H1 (cell line): ENCODE measurements around the gene NDUFS3. TPM values are rescaled to one million over a fixed set of nuclear protein-coding genes. Genes with fewer than 3 reads are reported as not detected.

Experiments used
- CTCF ChIA-PET: fragments of 300-600 bp; sonication (Branson Sonifier 250); formaldehyde crosslinking; loops from one replicate; lab custom pipeline; 2021; ENCODE audit not compliant: partially characterized antibody; lab: Charles Lee
- POLR2A ChIA-PET: fragments of 300-600 bp; sonication (Branson Sonifier 250); formaldehyde crosslinking; loops from one replicate; lab custom pipeline; 2021; ENCODE audit warnings: inconsistent platforms; ENCODE audit not compliant: partially characterized antibody; lab: Charles Lee
- DNase-seq, 2 experiments: peaks; one replicate each; pipeline versions ENCODE4 v3.0.0 to v3.0.0-alpha.2; 2010 to 2022; ENCODE audit warnings: low spot score in 2 of 2, low read depth in 1 of 2, mixed read lengths in 1 of 2
- FAIRE-seq: peaks from 2 replicates; lab custom pipeline; 2011; peaks lifted over from hg19 to GRCh38; lab: Jason Lieb, UNC
- H2AFZ ChIP-seq: 2 replicates; pipeline ENCODE4 v1.8.1; 2012; ENCODE audit warnings: low read length, inconsistent platforms
- H2AK5ac ChIP-seq: 2 replicates; pipeline ENCODE4 v1.6.1; 2013; ENCODE audit warnings: low read depth, low read length
- H2BK120ac ChIP-seq: replicated peaks from 2 replicates; pipeline ENCODE3; 2013; ENCODE audit warnings: low read depth, low read length, inconsistent platforms
- H2BK12ac ChIP-seq: 2 replicates; pipeline ENCODE4 v1.6.1; 2013; ENCODE audit warnings: low read depth, low read length
- H2BK15ac ChIP-seq: 2 replicates; pipeline ENCODE4 v1.6.1; 2013; ENCODE audit warnings: low read length
- H2BK20ac ChIP-seq: 2 replicates; pipeline ENCODE4 v1.6.1; 2013; ENCODE audit warnings: low read length
- H2BK5ac ChIP-seq: 2 replicates; pipeline ENCODE4 v1.6.1; 2013; ENCODE audit warnings: low read depth, low read length
- H3K14ac ChIP-seq: 2 replicates; pipeline ENCODE4 v1.6.1; 2013; ENCODE audit warnings: inconsistent platforms; ENCODE audit not compliant: insufficient read length
- H3K18ac ChIP-seq: 2 replicates; pipeline ENCODE4 v1.6.1; 2013; ENCODE audit warnings: low read length; ENCODE audit errors: extremely low read depth
- H3K23ac ChIP-seq: 2 replicates; pipeline ENCODE4 v1.6.1; 2013; ENCODE audit warnings: inconsistent platforms; ENCODE audit not compliant: insufficient read length
- H3K23me2 ChIP-seq: 2 replicates; pipeline ENCODE4 v1.6.1; 2013; ENCODE audit warnings: low read depth, low read length
- H3K27ac ChIP-seq: 2 replicates; pipeline ENCODE4 v1.6.1; 2011; ENCODE audit warnings: low read depth, low read length, inconsistent platforms
- H3K27me3 ChIP-seq, 4 experiments: replicated peaks in 1 of 4; 1 replicate in 1 of 4; 2 replicates in 3 of 4; pipeline versions ENCODE4 v1.6.1 to v1.8.1; 2011 to 2013; ENCODE audit warnings: low read length in 3 of 4, mild to moderate bottlenecking in 3 of 4, inconsistent platforms in 2 of 4, mixed read lengths in 2 of 4, moderate library complexity in 1 of 4; ENCODE audit not compliant: control insufficient read depth in 3 of 4, insufficient read depth in 3 of 4; ENCODE audit errors: extremely low read depth in 1 of 4
- H3K36me3 ChIP-seq, 4 experiments: 2 replicates each; pipeline versions ENCODE4 v1.6.1 to v1.8.1; 2011 to 2013; ENCODE audit warnings: mild to moderate bottlenecking in 4 of 4, low read length in 3 of 4, moderate library complexity in 2 of 4, control low read depth in 1 of 4, inconsistent platforms in 1 of 4; ENCODE audit not compliant: insufficient read depth in 4 of 4, control insufficient read depth in 2 of 4
- H3K4ac ChIP-seq: replicated peaks from 2 replicates; pipeline ENCODE3; 2013; ENCODE audit warnings: low read length, low read depth, mixed read lengths, inconsistent platforms; ENCODE audit not compliant: insufficient read length
- H3K4me1 ChIP-seq, 4 experiments: replicated peaks in 1 of 4; 1 replicate in 1 of 4; 2 replicates in 3 of 4; pipeline versions ENCODE4 v1.6.1 to v1.8.1; 2011 to 2013; ENCODE audit warnings: low read length in 3 of 4, inconsistent platforms in 2 of 4, mixed read lengths in 1 of 4; ENCODE audit not compliant: insufficient read depth in 4 of 4, control insufficient read depth in 3 of 4
- H3K4me2 ChIP-seq, 2 experiments: 2 replicates each; pipeline versions ENCODE4 v1.6.1 to v1.8.1; 2011 to 2013; ENCODE audit warnings: low read depth in 2 of 2, low read length in 2 of 2, control low read depth in 1 of 2, inconsistent platforms in 1 of 2, mild to moderate bottlenecking in 1 of 2; ENCODE audit not compliant: insufficient read depth in 1 of 2
- H3K4me3 ChIP-seq, 4 experiments: fragments of 200-600, 300-600 bp in 1 of 4; sonication (generic), shearing (Covaris generic), sonication (Bioruptor Twin) in 1 of 4; 2 replicates each; pipeline versions ENCODE4 v1.5.1 to v1.8.1; 2011 to 2016; ENCODE audit warnings: low read length in 4 of 4, low read depth in 3 of 4, control low read depth in 2 of 4, inconsistent platforms in 2 of 4, mild to moderate bottlenecking in 2 of 4, mixed read lengths in 1 of 4, moderate library complexity in 1 of 4; ENCODE audit not compliant: insufficient read depth in 2 of 4; ENCODE audit errors: extremely low read depth in 1 of 4
- H3K56ac ChIP-seq: replicated peaks from 2 replicates; pipeline ENCODE3; 2013; ENCODE audit warnings: low read depth, mild to moderate bottlenecking, mixed read lengths, low read length, inconsistent platforms; ENCODE audit not compliant: insufficient read length
- H3K79me1 ChIP-seq: 2 replicates; pipeline ENCODE4 v1.6.1; 2013; ENCODE audit warnings: low read depth, low read length, control low read depth
- H3K79me2 ChIP-seq, 2 experiments: 2 replicates each; pipeline versions ENCODE4 v1.6.1 to v1.8.1; 2012 to 2013; ENCODE audit warnings: low read length in 2 of 2, mild to moderate bottlenecking in 2 of 2, inconsistent platforms in 1 of 2; ENCODE audit not compliant: insufficient read depth in 2 of 2, control insufficient read depth in 1 of 2
- H3K9ac ChIP-seq, 4 experiments: replicated peaks in 1 of 4; 1 replicate in 1 of 4; 2 replicates in 3 of 4; pipeline versions ENCODE4 v1.6.1 to v1.8.1; 2011 to 2013; ENCODE audit warnings: low read depth in 3 of 4, low read length in 3 of 4, control low read depth in 2 of 4, mild to moderate bottlenecking in 2 of 4, moderate library complexity in 2 of 4, inconsistent platforms in 1 of 4; ENCODE audit errors: extremely low read depth in 1 of 4
- H3K9me3 ChIP-seq, 2 experiments: 2 replicates each; pipeline versions ENCODE4 v1.6.1 to v1.8.1; 2012 to 2013; ENCODE audit warnings: mild to moderate bottlenecking in 2 of 2, moderate library complexity in 2 of 2, control low read depth in 1 of 2, inconsistent platforms in 1 of 2, low read depth in 1 of 2, low read length in 1 of 2, mixed read lengths in 1 of 2; ENCODE audit not compliant: insufficient read depth in 2 of 2
- H4K20me1 ChIP-seq, 2 experiments: replicated peaks in 1 of 2; 2 replicates each; pipeline versions ENCODE3 to v1.8.1; 2011 to 2013; ENCODE audit warnings: inconsistent platforms in 2 of 2, low read length in 2 of 2, mild to moderate bottlenecking in 1 of 2; ENCODE audit not compliant: insufficient read depth in 2 of 2, control insufficient read depth in 1 of 2
- H4K5ac ChIP-seq: 2 replicates; pipeline ENCODE4 v1.6.1; 2013; ENCODE audit warnings: low read length, low read depth, mixed read lengths, inconsistent platforms; ENCODE audit not compliant: insufficient read length
- H4K8ac ChIP-seq: 2 replicates; pipeline ENCODE4 v1.8.0; 2013; ENCODE audit warnings: mild to moderate bottlenecking, moderate library complexity, low read length, inconsistent platforms; ENCODE audit not compliant: insufficient read depth; ENCODE audit errors: extremely low read depth
- H4K91ac ChIP-seq: replicated peaks from 2 replicates; pipeline ENCODE3; 2013; ENCODE audit warnings: low read length, mixed read lengths, inconsistent platforms; ENCODE audit not compliant: insufficient read length
- CTBP2 ChIP-seq: IDR thresholded peaks from 2 replicates; pipeline ENCODE4 v1.7.0; 2011; ENCODE audit warnings: borderline replicate concordance, mild to moderate bottlenecking, moderate library complexity, mixed read lengths, low read length; ENCODE audit not compliant: insufficient read depth, insufficient read length
- EZH2 ChIP-seq: fragments of 200-600 bp; sonication (generic); IDR thresholded peaks from 2 replicates; pipeline ENCODE4 v1.7.1; 2012; ENCODE audit warnings: low read depth, mild to moderate bottlenecking, moderate library complexity, low read length, inconsistent platforms; ENCODE audit not compliant: severe bottlenecking
- FOSL1 ChIP-seq: IDR thresholded peaks from 2 replicates; pipeline ENCODE4 v1.6.1; 2011; ENCODE audit warnings: mild to moderate bottlenecking, low read depth, low read length, moderate library complexity; ENCODE audit not compliant: insufficient read depth
- HDAC6 ChIP-seq: IDR thresholded peaks from one replicate; pipeline ENCODE4 v1.7.1; 2012; ENCODE audit warnings: low read depth, mild to moderate bottlenecking, inconsistent platforms, low read length, moderate library complexity
- KDM5A ChIP-seq: fragments of 200-600 bp; IDR thresholded peaks from 2 replicates; pipeline ENCODE4 v1.7.1; 2012; ENCODE audit warnings: mild to moderate bottlenecking, low read length, inconsistent platforms, mixed read lengths
- NRF1 ChIP-seq: IDR thresholded peaks from 2 replicates; pipeline ENCODE4 v1.6.1; 2011; ENCODE audit warnings: mild to moderate bottlenecking, low read depth, low read length, improper control_type of control experiment
- POLR2A ChIP-seq, 2 experiments: IDR thresholded peaks; 1 replicate in 1 of 2; 2 replicates in 1 of 2; pipeline ENCODE4 v1.6.1; 2011; ENCODE audit warnings: low read depth in 2 of 2, low read length in 2 of 2, mild to moderate bottlenecking in 2 of 2; ENCODE audit errors: control extremely low read depth in 1 of 2
- RAD21 ChIP-seq, 2 experiments: IDR thresholded peaks in 1 of 2; conservative IDR thresholded peaks in 1 of 2; 2 replicates each; pipeline ENCODE4 v1.6.1; 2011; ENCODE audit warnings: low read depth in 2 of 2, low read length in 2 of 2, improper control_type of control experiment in 1 of 2, inconsistent platforms in 1 of 2, mild to moderate bottlenecking in 1 of 2, moderate library complexity in 1 of 2
- RFX5 ChIP-seq: IDR thresholded peaks from 2 replicates; pipeline ENCODE4 v1.6.1; 2011; ENCODE audit warnings: low read depth, low read length, improper control_type of control experiment, borderline replicate concordance
- SIN3A ChIP-seq, 2 experiments: IDR thresholded peaks in 1 of 2; conservative IDR thresholded peaks in 1 of 2; 2 replicates each; pipeline ENCODE4 v1.6.1; 2011 to 2012; ENCODE audit warnings: low read length in 2 of 2, improper control_type of control experiment in 1 of 2, low read depth in 1 of 2, mild to moderate bottlenecking in 1 of 2
- SP4 ChIP-seq: IDR thresholded peaks from 2 replicates; pipeline ENCODE4 v1.6.1; 2012; ENCODE audit warnings: low read length, inconsistent platforms
- SRF ChIP-seq: IDR thresholded peaks from 2 replicates; pipeline ENCODE4 v1.6.1; 2011; ENCODE audit warnings: mild to moderate bottlenecking, low read depth, low read length, moderate library complexity
- TAF1 ChIP-seq: IDR thresholded peaks from 2 replicates; pipeline ENCODE4 v1.6.1; 2011; ENCODE audit warnings: mild to moderate bottlenecking, low read depth, low read length
- WGBS, 2 experiments: shearing (Covaris generic) in 1 of 2; methylation state at CpG; one replicate each; pipeline versions ENCODE4 v1.1.6 to v1.1.7; 2013 to 2015; ENCODE audit warnings: low lambda C conversion rate in 2 of 2, mixed read lengths in 2 of 2, inconsistent platforms in 1 of 2, low coverage in 1 of 2, missing lambda C conversion rate in 1 of 2; ENCODE audit not compliant: insufficient replicate concordance in 2 of 2, insufficient coverage in 1 of 2, insufficient read length in 1 of 2; ENCODE audit errors: extremely low coverage in 1 of 2, missing lambda C conversion rate in 1 of 2; 5-methylcytosine and 5-hydroxymethylcytosine counted together
- polyA plus RNA-seq, 7 experiments: library from polyadenylated mRNA; depleted of rRNA in 3 of 7; stranded (reverse) in 5 of 7; unstranded in 2 of 7; fragments of >200 nt in 5 of 7; fragments of 200-250 nt in 2 of 7; gene quantifications; 1 replicate in 5 of 7; 2 replicates in 1 of 7; 4 replicates in 1 of 7; pipeline versions ENCODE4 v1.2.1 to v1.2.3, GENCODE V29; 2011 to 2013; ENCODE audit warnings: missing spikeins in 2 of 7, mixed read lengths in 2 of 7
- total RNA-seq: library from RNA; stranded (reverse); fragmentation: NEBNext Ultra II Directional; extraction: Animal tissue kit (Norgen Biotek cat#: 25700); gene quantifications from 2 replicates; pipeline ENCODE4 v1.2.1, GENCODE V29; 2021
- TF ChIP-seq, protein P1 (sequence below): IDR thresholded peaks from 2 replicates; pipeline ENCODE4 v1.6.1; 2012; ENCODE audit warnings: inconsistent platforms

Gene NDUFS3
- total and polyA plus RNA-seq, 2 of the 8 experiments (the other 6 are each of a cell fraction or from before 2014, with no cell fraction given): 135 to 241 TPM

DNA sequence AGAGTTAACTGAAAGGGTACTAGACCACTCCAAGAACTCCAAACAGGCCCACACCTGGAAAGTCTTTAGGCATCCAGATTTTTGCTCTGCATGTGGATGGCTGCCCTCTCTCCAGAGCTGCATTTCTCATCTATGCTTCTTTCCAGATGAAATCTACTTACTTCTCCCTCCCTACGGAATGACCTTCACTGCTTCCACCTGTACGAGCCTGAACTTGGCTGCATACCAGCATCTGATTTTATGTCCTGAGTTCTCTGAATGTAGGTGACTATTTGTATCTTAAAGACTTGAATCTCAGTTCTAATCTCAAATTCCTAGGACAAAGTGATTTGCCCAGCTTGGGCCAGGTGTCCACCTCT, 39.2 kb upstream of the NDUFS3 start:
- Histone ChIP-seq H3K79me1 (peaks cover 4% of the 10 kb centered on the region), H3K4ac (no peak overlapping the region), H3K18ac (no peak overlapping the region), H2BK15ac (no peak overlapping the region), H3K14ac (no peak overlapping the region), H3K4me2 (peak overlapping the region in 1 of 2 experiments; percentile 30; a peak in 1 of 4 replicates), H3K23ac (no peak overlapping the region), H3K36me3 (peaks cover 0 to 4% (median 0%) of the 10 kb centered on the region in 4 experiments; a peak in 2 of 8 replicates), H3K9me3 (no peaks in the 10 kb centered on the region), H2AFZ (no peak overlapping the region), H2AK5ac (no peak overlapping the region), H3K27ac (no peak overlapping the region), H2BK5ac (no peak overlapping the region), H3K27me3 (no peaks in the 10 kb centered on the region), H3K56ac (no peak overlapping the region), H3K23me2 (no peaks in the 10 kb centered on the region), H2BK20ac (no peak overlapping the region), H2BK120ac (no peak overlapping the region), H4K8ac (no peak overlapping the region), H4K20me1 (peaks cover 33 to 36% of the 10 kb centered on the region in 2 experiments), H4K5ac (no peak overlapping the region), H3K79me2 (peaks cover 59 to 99% of the 10 kb centered on the region in 2 experiments), H3K4me3 (no peak overlapping the region), H4K91ac (no peak overlapping the region), H3K4me1 (peaks cover 0 to 10% (median 4%) of the 10 kb centered on the region in 4 experiments; a peak in 5 of 7 replicates), H2BK12ac (no peak overlapping the region), H3K9ac (no peak overlapping the region)
- DNase-seq (no peak), FAIRE-seq (no peak)
- POLR2A ChIA-PET: interaction anchor here (0.6 to 8.8 kb wide), 7 partner anchors 8 to 38 kb away, joined by 3 to 65 read pairs (median 3); partner anchors contain the start of genes CELF1, KBTBD4, NDUFS3 and PTPMT1
- CTCF ChIA-PET: interaction anchor here (0.9 to 5.3 kb wide), 5 partner anchors 8 to 77 kb away, joined by 3 to 25 read pairs (median 4); partner anchors contain the start of gene CELF1
- 80% methylated on average over 2 of the region's 2 CpGs; no CpG with 5 or more reads in 1 of the 2 experiments for WGBS, 2 experiments
- TF ChIP-seq CTBP2 (no peak), POLR2A (IDR thresholded peaks at IDR 0.05; ENCODE audit: control extremely low read depth in 1 of 2, low read depth in 2 of 2, low read length in 2 of 2) (no peak), FOSL1 (no peak), SIN3A (conservative IDR thresholded peaks at IDR 0.05 in 1 of 2, IDR thresholded peaks at IDR 0.05 in 1 of 2; ENCODE audit: low read depth in 1 of 2, low read length in 2 of 2) (no peak), EZH2 (no peak), TAF1 (no peak), NRF1 (no peak), RFX5 (no peak), RAD21 (IDR thresholded peaks at IDR 0.05 in 1 of 2, conservative IDR thresholded peaks at IDR 0.05 in 1 of 2; ENCODE audit: low read depth in 2 of 2, low read length in 2 of 2) (no peak), SP4 (no peak), KDM5A (no peak), SRF (no peak), HDAC6 (no peak)
- TF ChIP-seq, protein P1, sequence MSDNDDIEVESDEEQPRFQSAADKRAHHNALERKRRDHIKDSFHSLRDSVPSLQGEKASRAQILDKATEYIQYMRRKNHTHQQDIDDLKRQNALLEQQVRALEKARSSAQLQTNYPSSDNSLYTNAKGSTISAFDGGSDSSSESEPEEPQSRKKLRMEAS: no peak
